CD14-positive monocyte (primary cell): ENCODE data around the gene DCLK3. TPM values are rescaled to one million over a fixed set of nuclear protein-coding genes. Genes with fewer than 3 reads are reported as not detected.

Experiments
- DNase-seq, 3 donors: peaks; one replicate each; pipeline ENCODE4 v3.0.0-alpha.2; 2011 to 2022
- H2AFZ ChIP-seq: 2 replicates; pipeline ENCODE4 v1.6.0; 2012; ENCODE audit warnings: mild to moderate bottlenecking, low read depth, low read length, inconsistent platforms; ENCODE audit not compliant: insufficient read depth, poor library complexity, severe bottlenecking
- H3K27ac ChIP-seq, 2 donors: 1 replicate in 1 of 2; 2 replicates in 1 of 2; pipeline ENCODE4 v1.5.1; 2012 to 2013; ENCODE audit warnings: low read length in 2 of 2, control low read depth in 1 of 2, inconsistent platforms in 1 of 2, low read depth in 1 of 2, mild to moderate bottlenecking in 1 of 2
- H3K27me3 ChIP-seq, 2 donors: one replicate each; pipeline versions ENCODE4 v1.6.0 to v1.6.1; 2011 to 2013; ENCODE audit warnings: low read length in 2 of 2; ENCODE audit not compliant: control insufficient read depth in 2 of 2, insufficient read depth in 2 of 2
- H3K36me3 ChIP-seq, 2 donors: replicated peaks in 1 of 2; 1 replicate in 1 of 2; 2 replicates in 1 of 2; pipeline versions ENCODE4 v1.5.1 to v1.6.1; 2012 to 2013; ENCODE audit warnings: low read length in 2 of 2, control low read depth in 1 of 2, inconsistent platforms in 1 of 2, mild to moderate bottlenecking in 1 of 2; ENCODE audit not compliant: insufficient read depth in 2 of 2, control insufficient read depth in 1 of 2
- H3K4me1 ChIP-seq, 2 donors: 1 replicate in 1 of 2; 2 replicates in 1 of 2; pipeline versions ENCODE4 v1.5.1 to v1.6.1; 2012 to 2013; ENCODE audit warnings: low read length in 2 of 2, control low read depth in 1 of 2, inconsistent platforms in 1 of 2, mild to moderate bottlenecking in 1 of 2, moderate library complexity in 1 of 2; ENCODE audit not compliant: insufficient read depth in 2 of 2, control insufficient read depth in 1 of 2
- H3K4me2 ChIP-seq: replicated peaks from 2 replicates; pipeline ENCODE3; 2012; ENCODE audit warnings: low read length, moderate library complexity, mild to moderate bottlenecking; ENCODE audit not compliant: poor library complexity, severe bottlenecking; ENCODE audit errors: extremely low read depth
- H3K4me3 ChIP-seq, 3 experiments: fragments of 200-600 bp in 1 of 3; sonication (generic) in 1 of 3; replicated peaks in 1 of 3; 1 replicate in 2 of 3; 2 replicates in 1 of 3; pipeline ENCODE4 v1.5.1; 2011 to 2013; ENCODE audit warnings: low read length in 3 of 3, mild to moderate bottlenecking in 3 of 3, control low read depth in 2 of 3, low read depth in 2 of 3, inconsistent platforms in 1 of 3, moderate library complexity in 1 of 3
- H3K79me2 ChIP-seq: 2 replicates; pipeline ENCODE4 v1.6.0; 2012; ENCODE audit warnings: mild to moderate bottlenecking, control low read depth, inconsistent platforms, low read length, moderate library complexity; ENCODE audit not compliant: insufficient read depth
- H3K9ac ChIP-seq: 2 replicates; pipeline ENCODE4 v1.6.0; 2017; ENCODE audit warnings: low read length, mild to moderate bottlenecking; ENCODE audit not compliant: insufficient read depth, poor library complexity, severe bottlenecking
- H3K9me3 ChIP-seq, 2 donors: replicated peaks in 1 of 2; 1 replicate in 1 of 2; 2 replicates in 1 of 2; pipeline versions ENCODE4 v1.5.1 to v1.6.1; 2012 to 2013; ENCODE audit warnings: low read length in 2 of 2, control low read depth in 1 of 2; ENCODE audit not compliant: control insufficient read depth in 1 of 2, insufficient read depth in 1 of 2
- H4K20me1 ChIP-seq: 2 replicates; pipeline ENCODE4 v1.6.0; 2012; ENCODE audit warnings: mild to moderate bottlenecking, low read length, control low read depth, moderate library complexity; ENCODE audit not compliant: insufficient read depth
- H3K27ac Mint-ChIP-seq, 7 donors: one replicate each; pipeline ENCODE4 v1.8.0; 2020; ENCODE audit warnings: mild to moderate bottlenecking in 7 of 7, mixed read lengths in 7 of 7, moderate library complexity in 6 of 7, inconsistent platforms in 2 of 7
- H3K27me3 Mint-ChIP-seq, 3 donors: one replicate each; pipeline ENCODE4 v1.8.0; 2021 to 2022; ENCODE audit warnings: low read depth in 3 of 3, mild to moderate bottlenecking in 3 of 3, mixed read lengths in 3 of 3, moderate library complexity in 3 of 3, inconsistent platforms in 1 of 3
- H3K36me3 Mint-ChIP-seq, 2 donors: one replicate each; pipeline ENCODE4 v1.8.0; 2020; ENCODE audit warnings: mixed read lengths in 2 of 2, inconsistent platforms in 1 of 2, mild to moderate bottlenecking in 1 of 2
- H3K4me1 Mint-ChIP-seq: one replicate; pipeline ENCODE4 v1.8.0; 2020; ENCODE audit warnings: mild to moderate bottlenecking, mixed read lengths
- H3K4me3 Mint-ChIP-seq, 2 donors: one replicate each; pipeline ENCODE4 v1.8.0; 2020; ENCODE audit warnings: mild to moderate bottlenecking in 2 of 2, mixed read lengths in 2 of 2, moderate library complexity in 1 of 2
- H3K9me3 Mint-ChIP-seq, 7 donors: one replicate each; pipeline ENCODE4 v1.8.0; 2020 to 2022; ENCODE audit warnings: mixed read lengths in 7 of 7, mild to moderate bottlenecking in 6 of 7, moderate library complexity in 6 of 7, inconsistent platforms in 2 of 7
- WGBS: methylation state at CpG from one replicate; pipeline ENCODE4 v1.1.5; 2013; ENCODE audit warnings: missing lambda C conversion rate; ENCODE audit not compliant: insufficient coverage; 5-methylcytosine and 5-hydroxymethylcytosine counted together
- intact Hi-C, 2 donors: fragments of 100-400 bp; cut with micrococcal nuclease; formaldehyde crosslinking; loops; one replicate each; pipeline versions ENCODE4 v1.15.0 to v1.15.1; 2023
- polyA minus RNA-seq: library from RNA; depleted of rRNA, polyadenylated mRNA; stranded (reverse); fragments of >200 nt; gene quantifications from 2 replicates; pipeline ENCODE4 v1.2.3, GENCODE V29; 2012
- polyA plus RNA-seq, 3 donors: library from polyadenylated mRNA; depleted of rRNA in 1 of 3; unstranded in 2 of 3; stranded (reverse) in 1 of 3; fragments of 300-500 nt in 2 of 3; fragments of >200 nt in 1 of 3; fragmentation: Illumina TruSeq in 2 of 3; gene quantifications; 1 replicate in 2 of 3; 2 replicates in 1 of 3; pipeline ENCODE4 v1.2.3, GENCODE V29; 2012 to 2021
- total RNA-seq, 12 experiments: library from RNA in 1 of 12; stranded (reverse) in 1 of 12; fragments of 120-200 nt in 1 of 12; gene quantifications; one replicate each; pipeline ENCODE4 v1.2.4 and lab custom pipeline; 2013 to 2026; ENCODE audit warnings: mixed read lengths in 6 of 12, inconsistent platforms in 1 of 12
- TF ChIP-seq, protein P1 (sequence below): fragments of 200-600 bp; IDR thresholded peaks from one replicate; pipeline ENCODE4 v1.8.0; 2022; ENCODE audit warnings: antibody characterized with exemption, mild to moderate bottlenecking

The DCLK3 gene, protein sequence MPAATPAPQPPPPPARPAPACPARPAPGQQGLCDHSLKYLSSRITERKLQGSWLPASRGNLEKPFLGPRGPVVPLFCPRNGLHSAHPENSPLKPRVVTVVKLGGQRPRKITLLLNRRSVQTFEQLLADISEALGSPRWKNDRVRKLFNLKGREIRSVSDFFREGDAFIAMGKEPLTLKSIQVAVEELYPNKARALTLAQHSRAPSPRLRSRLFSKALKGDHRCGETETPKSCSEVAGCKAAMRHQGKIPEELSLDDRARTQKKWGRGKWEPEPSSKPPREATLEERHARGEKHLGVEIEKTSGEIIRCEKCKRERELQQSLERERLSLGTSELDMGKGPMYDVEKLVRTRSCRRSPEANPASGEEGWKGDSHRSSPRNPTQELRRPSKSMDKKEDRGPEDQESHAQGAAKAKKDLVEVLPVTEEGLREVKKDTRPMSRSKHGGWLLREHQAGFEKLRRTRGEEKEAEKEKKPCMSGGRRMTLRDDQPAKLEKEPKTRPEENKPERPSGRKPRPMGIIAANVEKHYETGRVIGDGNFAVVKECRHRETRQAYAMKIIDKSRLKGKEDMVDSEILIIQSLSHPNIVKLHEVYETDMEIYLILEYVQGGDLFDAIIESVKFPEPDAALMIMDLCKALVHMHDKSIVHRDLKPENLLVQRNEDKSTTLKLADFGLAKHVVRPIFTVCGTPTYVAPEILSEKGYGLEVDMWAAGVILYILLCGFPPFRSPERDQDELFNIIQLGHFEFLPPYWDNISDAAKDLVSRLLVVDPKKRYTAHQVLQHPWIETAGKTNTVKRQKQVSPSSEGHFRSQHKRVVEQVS
- total RNA-seq (2013) = not detected
- polyA plus RNA-seq (not detected), polyA minus RNA-seq (under 0.01 TPM in 1 of 2 replicates, not detected in the other), total RNA-seq (lab: John Stamatoyannopoulos, UW) (0 to 1.7 (median 0.12) reads per million in 11 experiments)

DNA sequence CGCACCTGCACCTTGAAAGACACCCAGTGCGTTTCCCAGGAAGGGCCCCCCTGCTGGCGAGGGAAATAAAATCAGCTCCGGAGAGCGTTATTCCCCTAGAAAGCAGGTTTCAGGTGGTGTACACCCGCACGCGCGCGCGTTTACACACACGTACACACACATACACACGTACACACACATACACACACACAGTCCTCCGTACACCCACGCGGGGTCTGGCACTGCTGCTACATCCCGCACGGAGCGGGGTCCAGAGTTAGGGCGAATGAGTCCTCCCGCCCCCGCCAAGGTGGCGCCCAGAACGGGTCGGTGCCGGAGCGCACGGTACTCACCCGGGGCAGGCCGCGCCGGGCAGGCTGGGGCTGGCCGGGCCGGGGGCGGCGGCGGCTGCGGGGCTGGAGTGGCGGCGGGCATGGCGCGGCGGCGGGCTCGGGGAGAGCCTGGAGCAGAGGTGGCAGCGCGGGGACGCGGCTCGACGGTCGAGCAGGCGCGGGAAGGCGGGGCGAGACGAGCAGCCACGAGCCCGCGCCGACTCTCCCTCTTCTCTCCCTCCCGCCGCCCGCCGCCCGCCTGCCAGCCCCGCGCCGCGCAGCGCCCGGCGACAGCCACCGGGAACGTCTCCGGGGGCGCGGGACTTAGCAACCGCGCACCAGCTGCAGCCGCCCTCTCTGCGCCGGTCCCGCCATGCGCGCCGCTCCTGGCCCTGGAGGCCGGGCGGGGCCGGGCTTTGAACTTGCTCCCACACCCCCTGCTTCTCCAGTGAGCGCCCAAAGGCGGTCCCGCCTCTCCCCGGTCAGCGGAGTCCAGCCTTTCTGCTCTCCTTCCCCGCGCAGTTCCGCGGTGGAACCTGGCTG lies at the start of gene DCLK3:
Gene DCLK3 (minus strand): TSS at position 704 of the 854 bp plus-strand sequence. CDS start 290 bp downstream, at position 414.
- H3K36me3 ChIP-seq = no peaks in the 10 kb centered on the region
- H4K20me1 ChIP-seq = no peaks in the 10 kb centered on the region
- peak within 1 kb of the TSS in 2 of 3 experiments; percentile 17 to 58 for H3K4me3 ChIP-seq
- 2% methylated on average over 94 of the region's 99 CpGs for WGBS
- no peak within 1 kb of the TSS for H3K27ac ChIP-seq
- H3K9me3 ChIP-seq = peaks cover 6 to 18% of the 10 kb centered on the region in 2 donors
- Mint-ChIP-seq H3K36me3 (peaks cover 0 to 4% of the 10 kb centered on the region in 2 donors), H3K4me1 (peaks cover 11% of the 10 kb centered on the region), H3K27ac (no peak within 1 kb of the TSS), H3K4me3 (peak within 1 kb of the TSS; percentile 68 to 87), H3K9me3 (peaks cover 0 to 24% (median 9%) of the 10 kb centered on the region in 7 donors), H3K27me3 (peaks cover 59 to 70% (median 61%) of the 10 kb centered on the region in 3 donors)
- DNase-seq = no peak
- TF ChIP-seq, protein P1, sequence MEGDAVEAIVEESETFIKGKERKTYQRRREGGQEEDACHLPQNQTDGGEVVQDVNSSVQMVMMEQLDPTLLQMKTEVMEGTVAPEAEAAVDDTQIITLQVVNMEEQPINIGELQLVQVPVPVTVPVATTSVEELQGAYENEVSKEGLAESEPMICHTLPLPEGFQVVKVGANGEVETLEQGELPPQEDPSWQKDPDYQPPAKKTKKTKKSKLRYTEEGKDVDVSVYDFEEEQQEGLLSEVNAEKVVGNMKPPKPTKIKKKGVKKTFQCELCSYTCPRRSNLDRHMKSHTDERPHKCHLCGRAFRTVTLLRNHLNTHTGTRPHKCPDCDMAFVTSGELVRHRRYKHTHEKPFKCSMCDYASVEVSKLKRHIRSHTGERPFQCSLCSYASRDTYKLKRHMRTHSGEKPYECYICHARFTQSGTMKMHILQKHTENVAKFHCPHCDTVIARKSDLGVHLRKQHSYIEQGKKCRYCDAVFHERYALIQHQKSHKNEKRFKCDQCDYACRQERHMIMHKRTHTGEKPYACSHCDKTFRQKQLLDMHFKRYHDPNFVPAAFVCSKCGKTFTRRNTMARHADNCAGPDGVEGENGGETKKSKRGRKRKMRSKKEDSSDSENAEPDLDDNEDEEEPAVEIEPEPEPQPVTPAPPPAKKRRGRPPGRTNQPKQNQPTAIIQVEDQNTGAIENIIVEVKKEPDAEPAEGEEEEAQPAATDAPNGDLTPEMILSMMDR = no peak
- H2AFZ ChIP-seq = no peak within 1 kb of the TSS
- H3K4me2 ChIP-seq = peak within 1 kb of the TSS; percentile 61
- intact Hi-C loops = no loop called here
- peaks cover 58 to 60% of the 10 kb centered on the region in 2 donors for H3K27me3 ChIP-seq
- peaks cover 4 to 10% of the 10 kb centered on the region in 2 donors for H3K4me1 ChIP-seq
- no peaks in the 10 kb centered on the region for H3K79me2 ChIP-seq
- no peak within 1 kb of the TSS for H3K9ac ChIP-seq
